ENCODE data around the gene SYCE3. TPM values are rescaled to one million over a fixed set of nuclear protein-coding genes. Genes with fewer than 3 reads are reported as not detected.

SYCE3 gene
- total and polyA plus RNA-seq, 9 of the 15 experiments (the other 6 are each of a cell fraction or from before 2014, with no cell fraction given): 0.56 TPM; not detected in 8

DNA sequence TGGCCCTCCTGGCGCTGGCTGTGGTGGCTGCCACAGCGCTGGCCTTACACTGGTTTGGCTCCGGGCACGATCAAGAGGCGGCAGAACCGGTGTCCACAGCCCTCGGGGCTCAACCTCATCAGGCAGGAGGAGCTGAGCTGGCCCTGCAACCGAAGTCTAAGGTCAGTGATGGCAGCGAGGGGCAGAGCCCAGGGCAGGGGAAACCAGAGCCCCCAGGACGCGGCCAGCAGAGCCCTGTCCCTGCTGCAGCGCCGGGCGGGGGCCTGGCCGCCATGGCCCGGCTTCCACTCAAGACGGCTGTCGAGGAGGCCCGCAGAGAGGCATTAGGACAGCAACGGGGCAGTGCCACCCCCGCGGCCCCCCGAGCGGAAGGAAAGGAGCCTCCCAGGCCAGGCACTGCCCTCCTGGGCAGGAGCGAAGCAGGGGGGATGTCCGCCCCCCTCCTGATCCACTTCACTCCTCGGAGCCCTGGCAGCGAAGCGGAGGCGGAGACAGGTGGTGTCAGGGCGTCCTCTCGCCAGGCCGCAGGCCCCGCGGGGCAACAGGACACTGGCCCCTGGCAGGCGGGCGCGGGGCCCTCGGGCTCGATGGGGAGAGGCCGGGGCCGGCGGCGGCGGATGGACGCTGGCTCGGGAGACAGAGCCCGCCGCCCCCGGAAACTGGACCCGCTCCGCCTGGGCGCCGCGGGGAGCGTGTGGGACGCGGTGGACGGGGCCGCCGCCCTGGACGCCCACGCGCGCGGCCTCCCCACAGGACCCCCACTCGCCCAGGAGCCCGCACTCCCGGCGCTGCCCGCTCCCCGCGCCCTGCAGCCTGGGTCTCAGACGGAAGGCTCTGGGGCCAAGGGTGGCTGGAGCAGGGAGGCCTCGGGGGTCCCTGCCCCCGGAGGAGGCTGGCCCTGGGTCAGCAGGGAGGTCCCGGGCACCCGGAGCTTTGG, 16.1 kb downstream of the SYCE3 start (continued):
- TF ChIP-seq, protein P1, sequence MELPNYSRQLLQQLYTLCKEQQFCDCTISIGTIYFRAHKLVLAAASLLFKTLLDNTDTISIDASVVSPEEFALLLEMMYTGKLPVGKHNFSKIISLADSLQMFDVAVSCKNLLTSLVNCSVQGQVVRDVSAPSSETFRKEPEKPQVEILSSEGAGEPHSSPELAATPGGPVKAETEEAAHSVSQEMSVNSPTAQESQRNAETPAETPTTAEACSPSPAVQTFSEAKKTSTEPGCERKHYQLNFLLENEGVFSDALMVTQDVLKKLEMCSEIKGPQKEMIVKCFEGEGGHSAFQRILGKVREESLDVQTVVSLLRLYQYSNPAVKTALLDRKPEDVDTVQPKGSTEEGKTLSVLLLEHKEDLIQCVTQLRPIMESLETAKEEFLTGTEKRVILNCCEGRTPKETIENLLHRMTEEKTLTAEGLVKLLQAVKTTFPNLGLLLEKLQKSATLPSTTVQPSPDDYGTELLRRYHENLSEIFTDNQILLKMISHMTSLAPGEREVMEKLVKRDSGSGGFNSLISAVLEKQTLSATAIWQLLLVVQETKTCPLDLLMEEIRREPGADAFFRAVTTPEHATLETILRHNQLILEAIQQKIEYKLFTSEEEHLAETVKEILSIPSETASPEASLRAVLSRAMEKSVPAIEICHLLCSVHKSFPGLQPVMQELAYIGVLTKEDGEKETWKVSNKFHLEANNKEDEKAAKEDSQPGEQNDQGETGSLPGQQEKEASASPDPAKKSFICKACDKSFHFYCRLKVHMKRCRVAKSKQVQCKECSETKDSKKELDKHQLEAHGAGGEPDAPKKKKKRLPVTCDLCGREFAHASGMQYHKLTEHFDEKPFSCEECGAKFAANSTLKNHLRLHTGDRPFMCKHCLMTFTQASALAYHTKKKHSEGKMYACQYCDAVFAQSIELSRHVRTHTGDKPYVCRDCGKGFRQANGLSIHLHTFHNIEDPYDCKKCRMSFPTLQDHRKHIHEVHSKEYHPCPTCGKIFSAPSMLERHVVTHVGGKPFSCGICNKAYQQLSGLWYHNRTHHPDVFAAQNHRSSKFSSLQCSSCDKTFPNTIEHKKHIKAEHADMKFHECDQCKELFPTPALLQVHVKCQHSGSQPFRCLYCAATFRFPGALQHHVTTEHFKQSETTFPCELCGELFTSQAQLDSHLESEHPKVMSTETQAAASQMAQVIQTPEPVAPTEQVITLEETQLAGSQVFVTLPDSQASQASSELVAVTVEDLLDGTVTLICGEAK (IDR thresholded peaks at IDR 0.05): no peak
- TF ChIP-seq, protein P1 (CRISPR knock-in tag; IDR thresholded peaks at IDR 0.05): no peak
- TF ChIP-seq ZNF589 (CRISPR knock-in tag; IDR thresholded peaks at IDR 0.05; ENCODE audit: low read depth) (no peak), ETV6 (IDR thresholded peaks at IDR 0.05; ENCODE audit: borderline replicate concordance in 1 of 2, low read depth in 2 of 2, low read length in 1 of 2) (no peak), ETV6 (CRISPR knock-in tag; IDR thresholded peaks at IDR 0.05; ENCODE audit: borderline replicate concordance) (no peak), ZBTB7A (IDR thresholded peaks at IDR 0.05; ENCODE audit: borderline replicate concordance, control insufficient read depth, low read depth, low read length) (no peak), NFATC3 (IDR thresholded peaks at IDR 0.05) (no peak), ZNF644 (tag; IDR thresholded peaks at IDR 0.05; ENCODE audit: low read depth) (no peak)
- TF ChIP-seq, protein P2, sequence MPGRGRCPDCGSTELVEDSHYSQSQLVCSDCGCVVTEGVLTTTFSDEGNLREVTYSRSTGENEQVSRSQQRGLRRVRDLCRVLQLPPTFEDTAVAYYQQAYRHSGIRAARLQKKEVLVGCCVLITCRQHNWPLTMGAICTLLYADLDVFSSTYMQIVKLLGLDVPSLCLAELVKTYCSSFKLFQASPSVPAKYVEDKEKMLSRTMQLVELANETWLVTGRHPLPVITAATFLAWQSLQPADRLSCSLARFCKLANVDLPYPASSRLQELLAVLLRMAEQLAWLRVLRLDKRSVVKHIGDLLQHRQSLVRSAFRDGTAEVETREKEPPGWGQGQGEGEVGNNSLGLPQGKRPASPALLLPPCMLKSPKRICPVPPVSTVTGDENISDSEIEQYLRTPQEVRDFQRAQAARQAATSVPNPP (IDR thresholded peaks at IDR 0.05; ENCODE audit: borderline replicate concordance, insufficient read depth, insufficient read length): no peak
- TF ChIP-seq, protein P3, sequence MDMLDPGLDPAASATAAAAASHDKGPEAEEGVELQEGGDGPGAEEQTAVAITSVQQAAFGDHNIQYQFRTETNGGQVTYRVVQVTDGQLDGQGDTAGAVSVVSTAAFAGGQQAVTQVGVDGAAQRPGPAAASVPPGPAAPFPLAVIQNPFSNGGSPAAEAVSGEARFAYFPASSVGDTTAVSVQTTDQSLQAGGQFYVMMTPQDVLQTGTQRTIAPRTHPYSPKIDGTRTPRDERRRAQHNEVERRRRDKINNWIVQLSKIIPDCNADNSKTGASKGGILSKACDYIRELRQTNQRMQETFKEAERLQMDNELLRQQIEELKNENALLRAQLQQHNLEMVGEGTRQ (CRISPR knock-in tag; IDR thresholded peaks at IDR 0.05): no peak
- TF ChIP-seq, protein P4, sequence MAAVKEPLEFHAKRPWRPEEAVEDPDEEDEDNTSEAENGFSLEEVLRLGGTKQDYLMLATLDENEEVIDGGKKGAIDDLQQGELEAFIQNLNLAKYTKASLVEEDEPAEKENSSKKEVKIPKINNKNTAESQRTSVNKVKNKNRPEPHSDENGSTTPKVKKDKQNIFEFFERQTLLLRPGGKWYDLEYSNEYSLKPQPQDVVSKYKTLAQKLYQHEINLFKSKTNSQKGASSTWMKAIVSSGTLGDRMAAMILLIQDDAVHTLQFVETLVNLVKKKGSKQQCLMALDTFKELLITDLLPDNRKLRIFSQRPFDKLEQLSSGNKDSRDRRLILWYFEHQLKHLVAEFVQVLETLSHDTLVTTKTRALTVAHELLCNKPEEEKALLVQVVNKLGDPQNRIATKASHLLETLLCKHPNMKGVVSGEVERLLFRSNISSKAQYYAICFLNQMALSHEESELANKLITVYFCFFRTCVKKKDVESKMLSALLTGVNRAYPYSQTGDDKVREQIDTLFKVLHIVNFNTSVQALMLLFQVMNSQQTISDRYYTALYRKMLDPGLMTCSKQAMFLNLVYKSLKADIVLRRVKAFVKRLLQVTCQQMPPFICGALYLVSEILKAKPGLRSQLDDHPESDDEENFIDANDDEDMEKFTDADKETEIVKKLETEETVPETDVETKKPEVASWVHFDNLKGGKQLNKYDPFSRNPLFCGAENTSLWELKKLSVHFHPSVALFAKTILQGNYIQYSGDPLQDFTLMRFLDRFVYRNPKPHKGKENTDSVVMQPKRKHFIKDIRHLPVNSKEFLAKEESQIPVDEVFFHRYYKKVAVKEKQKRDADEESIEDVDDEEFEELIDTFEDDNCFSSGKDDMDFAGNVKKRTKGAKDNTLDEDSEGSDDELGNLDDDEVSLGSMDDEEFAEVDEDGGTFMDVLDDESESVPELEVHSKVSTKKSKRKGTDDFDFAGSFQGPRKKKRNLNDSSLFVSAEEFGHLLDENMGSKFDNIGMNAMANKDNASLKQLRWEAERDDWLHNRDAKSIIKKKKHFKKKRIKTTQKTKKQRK (IDR thresholded peaks at IDR 0.05; ENCODE audit: borderline replicate concordance, low read depth, low read length): no peak

Data from K562 (cell line).